IMR-90 (cell line): ENCODE data around the gene ADRA2C. TPM values are rescaled to one million over a fixed set of nuclear protein-coding genes. Genes with fewer than 3 reads are reported as not detected.

Experiments used
- ATAC-seq: fragments of 200-7000 bp; cut with Tn5 transposase; 2 replicates; pipeline ENCODE4 v1.9.1; 2020; ENCODE audit warnings: low read depth, mild to moderate bottlenecking, moderate library complexity
- BruUV-seq: library from RNA; stranded (reverse); fragments of 400-500 nt; replicated peaks from 2 replicates; lab custom pipeline; 2021; lab: Mats Ljungman, UMichigan
- CTCF ChIA-PET: fragments of 300-600 bp; formaldehyde crosslinking; extraction: SDS; loops from one replicate; lab custom pipeline; 2021; ENCODE audit warnings: antibody characterized with exemption; lab: Yijun Ruan, JAX
- POLR2A ChIA-PET: fragments of 300-600 bp; sonication (Branson Sonifier 250); formaldehyde crosslinking; loops from one replicate; lab custom pipeline; 2022; ENCODE audit warnings: antibody characterized with exemption; ENCODE audit not compliant: unreplicated experiment; lab: Charles Lee
- DNase-seq: peaks from one replicate; pipeline ENCODE4 v3.0.0; 2013
- H2AFZ ChIP-seq: replicated peaks from 2 replicates; pipeline ENCODE3; 2013; ENCODE audit warnings: low read length, mild to moderate bottlenecking; ENCODE audit not compliant: poor library complexity
- H2AK5ac ChIP-seq: 2 replicates; pipeline ENCODE4 v1.6.1; 2013; ENCODE audit warnings: low read depth, low read length, inconsistent platforms
- H2AK9ac ChIP-seq: replicated peaks from 2 replicates; pipeline ENCODE3; 2013; ENCODE audit warnings: mild to moderate bottlenecking, low read depth, low read length, moderate library complexity; ENCODE audit not compliant: poor library complexity
- H2BK120ac ChIP-seq: 2 replicates; pipeline ENCODE4 v1.6.1; 2013; ENCODE audit warnings: low read depth, low read length, inconsistent platforms
- H2BK15ac ChIP-seq: 3 replicates; pipeline ENCODE4 v1.6.1; 2013; ENCODE audit warnings: low read depth, low read length, inconsistent platforms
- H2BK20ac ChIP-seq: 2 replicates; pipeline ENCODE4 v1.6.1; 2013; ENCODE audit warnings: low read depth, mild to moderate bottlenecking, inconsistent platforms, low read length, moderate library complexity
- H2BK5ac ChIP-seq: 2 replicates; pipeline ENCODE4 v1.6.1; 2013; ENCODE audit warnings: mild to moderate bottlenecking, low read depth, low read length, inconsistent platforms; ENCODE audit not compliant: poor library complexity, severe bottlenecking
- H3K14ac ChIP-seq: replicated peaks from 2 replicates; pipeline ENCODE4 v1.6.1; 2013; ENCODE audit warnings: low read depth, low read length, inconsistent platforms
- H3K18ac ChIP-seq: 2 replicates; pipeline ENCODE4 v1.6.1; 2013; ENCODE audit warnings: low read depth, low read length, control low read depth
- H3K23ac ChIP-seq: 2 replicates; pipeline ENCODE4 v1.6.1; 2013; ENCODE audit warnings: low read depth, low read length, inconsistent platforms
- H3K27ac ChIP-seq: 2 replicates; pipeline ENCODE4 v1.5.1; 2013; ENCODE audit warnings: mild to moderate bottlenecking, control low read depth, low read length; ENCODE audit not compliant: insufficient read depth
- H3K27me3 ChIP-seq: 2 replicates; pipeline ENCODE4 v1.6.1; 2013; ENCODE audit warnings: low read length; ENCODE audit not compliant: control insufficient read depth, insufficient read depth
- H3K36me3 ChIP-seq: 2 replicates; pipeline ENCODE4 v1.6.1; 2013; ENCODE audit warnings: low read length, mixed read lengths; ENCODE audit not compliant: control insufficient read depth, insufficient read depth
- H3K4ac ChIP-seq: 2 replicates; pipeline ENCODE4 v1.6.1; 2013; ENCODE audit warnings: low read depth, low read length, inconsistent platforms
- H3K4me1 ChIP-seq: 2 replicates; pipeline ENCODE4 v1.6.1; 2013; ENCODE audit warnings: low read length, mixed read lengths; ENCODE audit not compliant: control insufficient read depth, insufficient read depth
- H3K4me2 ChIP-seq: 2 replicates; pipeline ENCODE4 v1.6.1; 2013; ENCODE audit warnings: low read depth, mild to moderate bottlenecking, control low read depth, low read length, moderate library complexity
- H3K4me3 ChIP-seq: 2 replicates; pipeline ENCODE4 v1.5.1; 2013; ENCODE audit warnings: low read depth, mild to moderate bottlenecking, control low read depth, low read length, moderate library complexity; ENCODE audit not compliant: insufficient read depth
- H3K56ac ChIP-seq: 2 replicates; pipeline ENCODE4 v1.6.1; 2013; ENCODE audit warnings: low read length, inconsistent platforms; ENCODE audit not compliant: insufficient read depth; ENCODE audit errors: extremely low read depth
- H3K79me1 ChIP-seq, 2 experiments: 2 replicates each; pipeline ENCODE4 v1.6.1; 2013; ENCODE audit warnings: low read length in 2 of 2, inconsistent platforms in 1 of 2, low read depth in 1 of 2
- H3K9ac ChIP-seq: 2 replicates; pipeline ENCODE4 v1.6.1; 2013; ENCODE audit warnings: low read depth, low read length, control low read depth
- H3K9me1 ChIP-seq: 2 replicates; pipeline ENCODE4 v1.6.1; 2013; ENCODE audit warnings: low read length, inconsistent platforms; ENCODE audit not compliant: insufficient read depth
- H3K9me3 ChIP-seq: 2 replicates; pipeline ENCODE4 v1.6.1; 2013; ENCODE audit warnings: low read length; ENCODE audit not compliant: control insufficient read depth, insufficient read depth
- H4K20me1 ChIP-seq: 2 replicates; pipeline ENCODE4 v1.6.1; 2013; ENCODE audit warnings: low read length, inconsistent platforms; ENCODE audit not compliant: insufficient read depth
- H4K5ac ChIP-seq: 2 replicates; pipeline ENCODE4 v1.6.1; 2013; ENCODE audit warnings: mild to moderate bottlenecking, low read depth, low read length, control low read depth
- H4K8ac ChIP-seq, 2 experiments: 2 replicates each; pipeline ENCODE4 v1.6.1; 2013; ENCODE audit warnings: low read depth in 2 of 2, low read length in 2 of 2, control low read depth in 1 of 2, inconsistent platforms in 1 of 2
- H4K91ac ChIP-seq: 2 replicates; pipeline ENCODE4 v1.6.1; 2013; ENCODE audit warnings: low read depth, low read length, inconsistent platforms; ENCODE audit not compliant: insufficient read depth
- BHLHE40 ChIP-seq: fragments of 150-350 bp; IDR thresholded peaks from 2 replicates; pipeline ENCODE4 v1.6.1; 2016; ENCODE audit warnings: mild to moderate bottlenecking, low read depth, low read length
- CEBPB ChIP-seq: IDR thresholded peaks from 2 replicates; pipeline ENCODE4 v1.6.1; 2012; ENCODE audit warnings: low read depth, low read length, improper control_type of control experiment
- CHD1 ChIP-seq: IDR thresholded peaks from 2 replicates; pipeline ENCODE4 v1.6.1; 2012; ENCODE audit warnings: low read depth, low read length, improper control_type of control experiment
- CTCF ChIP-seq: conservative IDR thresholded peaks from 2 replicates; pipeline ENCODE4 v1.5.1; 2012; ENCODE audit warnings: mild to moderate bottlenecking, low read depth, low read length, improper control_type of control experiment
- ELK1 ChIP-seq: fragments of 150-350 bp; IDR thresholded peaks from 2 replicates; pipeline ENCODE4 v1.6.1; 2016; ENCODE audit warnings: low read depth, mild to moderate bottlenecking, low read length, moderate library complexity, borderline replicate concordance
- FOS ChIP-seq: fragments of 150-350 bp; IDR thresholded peaks from 2 replicates; pipeline ENCODE4 v1.6.1; 2016; ENCODE audit warnings: low read depth, low read length
- MAFK ChIP-seq: IDR thresholded peaks from 2 replicates; pipeline ENCODE4 v1.6.1; 2012; ENCODE audit warnings: low read depth, low read length, improper control_type of control experiment
- MAZ ChIP-seq: IDR thresholded peaks from 2 replicates; pipeline ENCODE4 v1.6.1; 2012; ENCODE audit warnings: low read depth, mild to moderate bottlenecking, low read length, improper control_type of control experiment, moderate library complexity, borderline replicate concordance
- MXI1 ChIP-seq: IDR thresholded peaks from 2 replicates; pipeline ENCODE4 v1.6.1; 2012; ENCODE audit warnings: low read depth, mild to moderate bottlenecking, low read length, moderate library complexity, borderline replicate concordance
- NFE2L2 ChIP-seq: fragments of 150-350 bp; IDR thresholded peaks from 2 replicates; pipeline ENCODE4 v1.6.1; 2016; ENCODE audit warnings: low read depth, mild to moderate bottlenecking, low read length
- POLR2A ChIP-seq: IDR thresholded peaks from 2 replicates; pipeline ENCODE4 v1.6.1; 2012; ENCODE audit warnings: mild to moderate bottlenecking, low read depth, low read length
- RAD21 ChIP-seq: IDR thresholded peaks from 2 replicates; pipeline ENCODE4 v1.6.1; 2012; ENCODE audit warnings: low read length, improper control_type of control experiment
- RCOR1 ChIP-seq: IDR thresholded peaks from 2 replicates; pipeline ENCODE4 v1.6.1; 2012; ENCODE audit warnings: mild to moderate bottlenecking, low read length, improper control_type of control experiment; ENCODE audit not compliant: insufficient replicate concordance
- RFX5 ChIP-seq: IDR thresholded peaks from 2 replicates; pipeline ENCODE4 v1.8.0; 2012; ENCODE audit warnings: low read depth, mild to moderate bottlenecking, low read length, moderate library complexity
- SMC3 ChIP-seq: fragments of 150-350 bp; IDR thresholded peaks from 2 replicates; pipeline ENCODE4 v1.6.1; 2016; ENCODE audit warnings: low read depth, mild to moderate bottlenecking, antibody characterized with exemption, low read length, moderate library complexity
- USF2 ChIP-seq: fragments of 150-350 bp; IDR thresholded peaks from 2 replicates; pipeline ENCODE4 v1.6.1; 2017; ENCODE audit warnings: mild to moderate bottlenecking, antibody characterized with exemption, low read length, low read depth
- WGBS, 2 experiments: methylation state at CpG; one replicate each; pipeline versions ENCODE4 v1.1.5 to v1.1.7; 2013; ENCODE audit warnings: missing lambda C conversion rate in 2 of 2; ENCODE audit not compliant: insufficient read length in 1 of 2; ENCODE audit errors: extremely low coverage in 2 of 2; 5-methylcytosine and 5-hydroxymethylcytosine counted together
- dilution Hi-C: fragments of 300-500 bp; cut with HindIII; formaldehyde crosslinking; loops from one replicate; pipeline ENCODE4 v1.14.3; 2018; ENCODE audit warnings: low sequenced_read_pairs; ENCODE audit not compliant: unreplicated experiment
- in situ Hi-C: fragments of 300-500 bp; cut with MboI; formaldehyde crosslinking; loops from 3 replicates; pipeline ENCODE4 v1.14.3; 2019; ENCODE audit warnings: low sequenced_read_pairs, inconsistent platforms, mixed read lengths
- intact Hi-C: fragments of 100-400 bp; cut with micrococcal nuclease; formaldehyde crosslinking; loops from 2 replicates; pipeline ENCODE4 v1.10.0; 2022
- polyA plus RNA-seq, 3 experiments: library from polyadenylated mRNA; depleted of rRNA; stranded (reverse); fragments of >200 nt; gene quantifications; 2 replicates each; pipeline ENCODE4 v1.2.3, GENCODE V29; 2012; ENCODE audit warnings: low replicate concordance in 1 of 3
- total RNA-seq: library from RNA; depleted of rRNA; stranded (reverse); fragments of >200 nt; gene quantifications from 2 replicates; pipeline ENCODE4 v1.2.3, GENCODE V29; 2012

Gene ADRA2C
- total and polyA plus RNA-seq, 2 of the 4 experiments (the other 2 are of a cell fraction), result under 0.01 to 0.14 TPM

GRCh38 chr4:3730422-3731190 lies 35.6 kb upstream of the ADRA2C start:
- Histone ChIP-seq H3K9me3 (no peaks in the 10 kb centered on the region), H3K56ac (no peak overlapping the region), H3K79me1 (no peaks in the 10 kb centered on the region), H3K18ac (no peak overlapping the region), H2BK20ac (no peak overlapping the region), H3K4me3 (no peak overlapping the region), H3K27me3 (peaks cover 45% of the 10 kb centered on the region), H3K9ac (no peak overlapping the region), H4K8ac (no peak overlapping the region; a peak in 1 of 4 replicates), H2BK120ac (no peak overlapping the region), H3K23ac (no peak overlapping the region), H3K9me1 (no peaks in the 10 kb centered on the region), H3K4me1 (peaks cover 5% of the 10 kb centered on the region), H2BK15ac (no peak overlapping the region), H3K14ac (no peak overlapping the region), H4K5ac (no peak overlapping the region), H2AK5ac (no peak overlapping the region), H3K36me3 (no peaks in the 10 kb centered on the region), H2AK9ac (no peak overlapping the region), H2BK5ac (no peak overlapping the region), H4K91ac (no peak overlapping the region), H3K27ac (no peak overlapping the region), H3K4ac (no peak overlapping the region), H3K4me2 (no peak overlapping the region), H4K20me1 (no peaks in the 10 kb centered on the region), H2AFZ (no peak overlapping the region)
- CTCF ChIA-PET, result no interaction called here
- intact Hi-C loops (no loop called here), dilution Hi-C loops (no loop called here), in situ Hi-C loops (no loop called here)
- TF ChIP-seq RFX5 (no peak), ELK1 (no peak), SMC3 (no peak), CHD1 (no peak), RCOR1 (no peak), MAFK (no peak), CEBPB (no peak), USF2 (no peak), MAZ (no peak), POLR2A (no peak), RAD21 (no peak), NFE2L2 (no peak), MXI1 (no peak), CTCF (no peak), BHLHE40 (no peak), FOS (no peak)
- BruUV-seq, result no TSS peak
- ATAC-seq (no peak), DNase-seq (no peak)
- POLR2A ChIA-PET, result no interaction called here
- WGBS, 2 experiments, result 60% methylated on average over 2 of the region's 17 CpGs; no CpG with 5 or more reads in 1 of the 2 experiments
